Progenitor cell of endocrine pancreas (in vitro differentiated cells): ENCODE measurements around the gene MICB. TPM values are rescaled to one million over a fixed set of nuclear protein-coding genes. Genes with fewer than 3 reads are reported as not detected.

Experiments used
- DNase-seq: peaks from one replicate; pipeline ENCODE4 v3.0.0; 2021; ENCODE audit warnings: low spot score; ENCODE audit not compliant: unreplicated experiment
- H3K27ac Mint-ChIP-seq: 2 replicates; pipeline ENCODE4 v1.8.0; 2021; ENCODE audit warnings: mild to moderate bottlenecking, moderate library complexity, mixed read lengths
- H3K27me3 Mint-ChIP-seq: 2 replicates; pipeline ENCODE4 v1.8.0; 2021; ENCODE audit warnings: mixed read lengths
- H3K36me3 Mint-ChIP-seq: 2 replicates; pipeline ENCODE4 v1.8.0; 2022; ENCODE audit warnings: mixed read lengths; ENCODE audit not compliant: insufficient read depth
- H3K4me1 Mint-ChIP-seq: 2 replicates; pipeline ENCODE4 v1.8.0; 2021; ENCODE audit warnings: low read depth, mixed read lengths
- H3K4me3 Mint-ChIP-seq: 2 replicates; pipeline ENCODE4 v1.8.0; 2021; ENCODE audit warnings: low read depth, mild to moderate bottlenecking, moderate library complexity, mixed read lengths
- H3K9me3 Mint-ChIP-seq: 2 replicates; pipeline ENCODE4 v1.8.0; 2021; ENCODE audit warnings: low read depth, mixed read lengths
- total RNA-seq: library from RNA; stranded (reverse); gene quantifications from 2 replicates; pipeline ENCODE4 v1.2.1, GENCODE V29; 2021
- TF ChIP-seq, protein P1 (sequence below): fragments of 200-600 bp; sonication (generic); IDR thresholded peaks from one replicate; pipeline ENCODE4 v1.5.0; 2021; ENCODE audit warnings: antibody characterized with exemption, mild to moderate bottlenecking; ENCODE audit not compliant: unreplicated experiment

MICB gene
- total RNA-seq, 1 donor from 2014 or later = 0.43 TPM

GRCh38 chr6:31533455-31533841 is 35.5 kb downstream of the MICB start:
- TF ChIP-seq, protein P1, sequence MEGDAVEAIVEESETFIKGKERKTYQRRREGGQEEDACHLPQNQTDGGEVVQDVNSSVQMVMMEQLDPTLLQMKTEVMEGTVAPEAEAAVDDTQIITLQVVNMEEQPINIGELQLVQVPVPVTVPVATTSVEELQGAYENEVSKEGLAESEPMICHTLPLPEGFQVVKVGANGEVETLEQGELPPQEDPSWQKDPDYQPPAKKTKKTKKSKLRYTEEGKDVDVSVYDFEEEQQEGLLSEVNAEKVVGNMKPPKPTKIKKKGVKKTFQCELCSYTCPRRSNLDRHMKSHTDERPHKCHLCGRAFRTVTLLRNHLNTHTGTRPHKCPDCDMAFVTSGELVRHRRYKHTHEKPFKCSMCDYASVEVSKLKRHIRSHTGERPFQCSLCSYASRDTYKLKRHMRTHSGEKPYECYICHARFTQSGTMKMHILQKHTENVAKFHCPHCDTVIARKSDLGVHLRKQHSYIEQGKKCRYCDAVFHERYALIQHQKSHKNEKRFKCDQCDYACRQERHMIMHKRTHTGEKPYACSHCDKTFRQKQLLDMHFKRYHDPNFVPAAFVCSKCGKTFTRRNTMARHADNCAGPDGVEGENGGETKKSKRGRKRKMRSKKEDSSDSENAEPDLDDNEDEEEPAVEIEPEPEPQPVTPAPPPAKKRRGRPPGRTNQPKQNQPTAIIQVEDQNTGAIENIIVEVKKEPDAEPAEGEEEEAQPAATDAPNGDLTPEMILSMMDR = no peak
- Mint-ChIP-seq H3K27me3 (no peaks in the 10 kb centered on the region), H3K27ac (no peak overlapping the region), H3K9me3 (no peaks in the 10 kb centered on the region), H3K4me3 (no peak overlapping the region), H3K4me1 (peaks cover 10% of the 10 kb centered on the region), H3K36me3 (peaks cover 45% of the 10 kb centered on the region)
- DNase-seq = no peak

DNA sequence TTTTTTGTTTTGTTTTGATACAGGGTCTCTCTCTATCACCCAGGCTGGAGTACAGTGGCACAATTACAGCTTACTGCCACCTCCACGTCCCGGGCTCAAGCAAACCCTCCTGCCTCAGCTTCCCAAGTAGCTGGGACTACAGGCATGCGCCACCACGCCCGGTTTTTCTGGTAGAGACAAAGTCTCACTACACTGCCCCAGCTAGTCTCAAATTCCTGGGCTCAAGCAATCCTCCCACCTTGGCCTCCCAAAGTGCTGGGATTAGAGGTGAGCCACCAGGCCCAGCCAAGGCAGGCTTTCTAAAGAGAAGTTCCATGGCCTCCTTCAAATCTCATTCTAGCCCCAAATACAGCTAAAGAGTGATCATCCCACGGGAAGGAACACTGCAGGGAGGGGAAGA is 36.1 kb downstream of the MICB start:
- no peaks in the 10 kb centered on the region for H3K27me3 Mint-ChIP-seq
- H3K4me3 Mint-ChIP-seq = no peak overlapping the region
- DNase-seq = no peak
- peak overlapping the region; percentile 14 for H3K27ac Mint-ChIP-seq
- H3K36me3 Mint-ChIP-seq = peaks cover 51% of the 10 kb centered on the region
- H3K9me3 Mint-ChIP-seq = no peaks in the 10 kb centered on the region
- peaks cover 16% of the 10 kb centered on the region for H3K4me1 Mint-ChIP-seq
- TF ChIP-seq, protein P1 = no peak

DNA sequence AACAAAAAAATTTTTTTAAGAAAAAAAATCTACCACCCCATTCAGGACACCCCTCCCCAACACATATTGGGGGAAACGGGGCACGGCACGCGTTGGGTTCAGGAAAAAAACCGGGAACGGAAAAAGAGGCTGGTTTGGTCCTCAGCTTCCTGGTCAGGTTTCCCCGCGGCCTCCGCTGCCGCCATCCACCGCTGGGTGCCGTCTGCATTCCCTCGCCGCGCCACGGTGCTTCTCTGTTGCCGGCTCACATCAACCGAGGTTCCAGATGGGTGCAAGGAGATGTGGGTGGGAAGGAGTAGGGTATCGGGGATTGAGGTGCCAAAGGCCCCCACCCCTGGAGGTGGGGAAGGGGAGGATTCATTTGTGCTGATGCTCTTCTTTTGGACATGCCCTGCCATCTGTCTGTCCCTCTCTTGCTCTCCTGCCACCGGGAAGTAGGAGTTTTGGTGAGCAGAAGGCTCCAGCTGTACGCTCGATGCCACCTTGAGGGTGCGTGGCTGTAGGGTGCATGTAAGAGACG is 36.6 kb downstream of the MICB start:
- Mint-ChIP-seq H3K36me3 (peaks cover 56% of the 10 kb centered on the region), H3K27ac (no peak overlapping the region), H3K4me3 (no peak overlapping the region)

DNA sequence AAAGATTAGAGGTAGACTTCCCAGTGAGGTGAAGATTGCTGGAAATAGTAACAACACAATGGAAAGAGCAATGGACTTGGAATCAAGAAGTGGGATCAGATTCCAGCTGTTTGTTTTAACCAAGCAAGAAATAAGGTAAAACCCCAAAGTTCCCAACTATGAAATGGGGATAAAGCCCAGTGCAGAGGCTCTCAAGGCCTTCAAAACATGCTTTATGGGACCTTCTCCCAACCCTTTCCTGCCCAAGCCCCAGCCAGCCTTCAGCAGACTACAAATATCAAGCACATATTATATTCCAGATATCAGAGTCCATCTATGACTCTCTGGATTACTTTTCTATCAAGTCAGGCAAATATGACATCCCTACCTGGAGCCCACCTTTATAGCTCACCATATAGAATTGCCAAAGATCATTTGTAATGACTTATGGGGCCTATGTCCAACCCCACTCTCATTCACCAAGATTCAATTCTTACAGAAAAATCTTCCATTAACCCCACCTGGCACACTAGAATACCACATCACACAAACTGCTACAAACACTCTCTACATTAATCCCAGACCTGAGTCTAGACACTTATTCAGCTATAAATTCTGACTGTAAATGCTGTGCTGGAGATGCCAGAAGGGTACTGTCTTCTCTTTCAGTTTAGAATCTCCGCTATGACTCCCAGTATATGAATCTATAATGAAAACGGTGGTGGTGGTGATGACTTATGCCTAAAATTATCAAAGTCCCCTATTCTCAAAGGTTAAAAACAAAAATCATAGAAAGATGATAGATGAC is 37.8 kb downstream of the MICB start:
- H3K27ac Mint-ChIP-seq = no peak overlapping the region
- peaks cover 58% of the 10 kb centered on the region for H3K36me3 Mint-ChIP-seq
- TF ChIP-seq, protein P1 = no peak
- DNase-seq = no peak
- H3K4me3 Mint-ChIP-seq = no peak overlapping the region
- H3K27me3 Mint-ChIP-seq = no peaks in the 10 kb centered on the region
- H3K4me1 Mint-ChIP-seq = peaks cover 23% of the 10 kb centered on the region
- H3K9me3 Mint-ChIP-seq = no peaks in the 10 kb centered on the region

More for the DNA sequence above, 36.6 kb downstream of the MICB start:
- H3K4me1 Mint-ChIP-seq = peaks cover 18% of the 10 kb centered on the region
- DNase-seq = no peak
- no peaks in the 10 kb centered on the region for H3K9me3 Mint-ChIP-seq
- TF ChIP-seq, protein P1 = no peak
- no peaks in the 10 kb centered on the region for H3K27me3 Mint-ChIP-seq

- peak overlapping the region; percentile 58 for H3K27ac Mint-ChIP-seq
- H3K27me3 Mint-ChIP-seq = no peaks in the 10 kb centered on the region
- no peaks in the 10 kb centered on the region for H3K9me3 Mint-ChIP-seq
- H3K4me1 Mint-ChIP-seq = peaks cover 32% of the 10 kb centered on the region
- peaks cover 51% of the 10 kb centered on the region for H3K36me3 Mint-ChIP-seq
- H3K4me3 Mint-ChIP-seq = peak overlapping the region; percentile 99
- TF ChIP-seq, protein P1 = no peak
- DNase-seq = no peak
These were observed 41.0 kb downstream of the MICB start for GRCh38 chr6:31538805-31539400.
